Measurements from ENCODE around the gene PCID2. TPM values are rescaled to one million over a fixed set of nuclear protein-coding genes. Genes with fewer than 3 reads are reported as not detected.

Gene PCID2
- total RNA-seq, 1 donor from 2014 or later: 59.7 TPM

DNA sequence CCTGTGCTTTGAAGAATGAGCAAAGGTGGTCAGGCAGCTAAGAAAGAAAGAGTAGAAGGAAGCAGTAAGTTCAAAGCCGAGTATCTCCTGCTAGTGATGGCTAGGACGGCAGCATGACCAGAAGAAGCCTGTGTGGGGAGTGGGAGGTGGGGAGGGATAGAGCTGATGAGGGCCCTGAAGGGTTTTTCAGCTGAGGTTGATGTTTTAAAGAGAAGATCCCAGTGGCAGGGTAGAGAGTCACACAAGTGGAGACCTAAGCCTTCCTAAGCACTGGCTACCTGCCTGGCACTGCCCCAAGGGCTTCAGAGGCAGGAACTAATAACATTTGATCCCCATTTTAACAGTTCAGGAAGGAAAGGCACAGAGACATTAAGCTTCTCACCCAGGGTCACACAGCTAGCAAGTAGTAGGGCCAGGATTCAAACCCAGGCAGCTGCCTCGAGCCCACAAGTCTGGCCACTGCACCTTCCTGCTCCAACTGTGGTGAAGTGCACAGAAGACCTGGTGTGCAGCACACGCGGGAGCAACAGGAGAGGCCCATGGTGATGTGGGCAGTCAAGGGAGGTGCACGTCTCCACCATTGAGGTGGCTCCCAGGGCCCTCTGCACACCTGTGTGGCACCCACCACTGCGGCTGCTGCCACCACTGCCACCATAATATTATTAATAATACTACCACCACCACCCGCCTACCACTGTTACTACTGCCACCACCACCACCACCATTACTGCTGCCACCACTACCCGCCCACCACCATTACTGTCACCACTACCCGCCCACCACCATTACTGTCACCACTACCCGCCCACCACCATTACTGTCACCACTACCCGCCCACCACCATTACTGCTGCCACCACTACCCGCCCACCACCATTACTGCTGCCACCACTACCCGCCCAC is 23.1 kb upstream of the PCID2 start:
- no peaks in the 10 kb centered on the region for H3K4me1 Mint-ChIP-seq (ENCODE audit: unreplicated experiment)
- DNase-seq (ENCODE audit: extremely low spot score, unreplicated experiment): no peak
- H3K9me3 Mint-ChIP-seq: no peaks in the 10 kb centered on the region
- H3K27ac Mint-ChIP-seq: peak overlapping the region; percentile 23
- TF ChIP-seq, protein P1, sequence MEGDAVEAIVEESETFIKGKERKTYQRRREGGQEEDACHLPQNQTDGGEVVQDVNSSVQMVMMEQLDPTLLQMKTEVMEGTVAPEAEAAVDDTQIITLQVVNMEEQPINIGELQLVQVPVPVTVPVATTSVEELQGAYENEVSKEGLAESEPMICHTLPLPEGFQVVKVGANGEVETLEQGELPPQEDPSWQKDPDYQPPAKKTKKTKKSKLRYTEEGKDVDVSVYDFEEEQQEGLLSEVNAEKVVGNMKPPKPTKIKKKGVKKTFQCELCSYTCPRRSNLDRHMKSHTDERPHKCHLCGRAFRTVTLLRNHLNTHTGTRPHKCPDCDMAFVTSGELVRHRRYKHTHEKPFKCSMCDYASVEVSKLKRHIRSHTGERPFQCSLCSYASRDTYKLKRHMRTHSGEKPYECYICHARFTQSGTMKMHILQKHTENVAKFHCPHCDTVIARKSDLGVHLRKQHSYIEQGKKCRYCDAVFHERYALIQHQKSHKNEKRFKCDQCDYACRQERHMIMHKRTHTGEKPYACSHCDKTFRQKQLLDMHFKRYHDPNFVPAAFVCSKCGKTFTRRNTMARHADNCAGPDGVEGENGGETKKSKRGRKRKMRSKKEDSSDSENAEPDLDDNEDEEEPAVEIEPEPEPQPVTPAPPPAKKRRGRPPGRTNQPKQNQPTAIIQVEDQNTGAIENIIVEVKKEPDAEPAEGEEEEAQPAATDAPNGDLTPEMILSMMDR (conservative IDR thresholded peaks at IDR 0.05): no peak
- H3K36me3 Mint-ChIP-seq: peaks cover 27% of the 10 kb centered on the region
- no peak overlapping the region for H3K4me3 Mint-ChIP-seq
- no peaks in the 10 kb centered on the region for H3K27me3 Mint-ChIP-seq

DNA sequence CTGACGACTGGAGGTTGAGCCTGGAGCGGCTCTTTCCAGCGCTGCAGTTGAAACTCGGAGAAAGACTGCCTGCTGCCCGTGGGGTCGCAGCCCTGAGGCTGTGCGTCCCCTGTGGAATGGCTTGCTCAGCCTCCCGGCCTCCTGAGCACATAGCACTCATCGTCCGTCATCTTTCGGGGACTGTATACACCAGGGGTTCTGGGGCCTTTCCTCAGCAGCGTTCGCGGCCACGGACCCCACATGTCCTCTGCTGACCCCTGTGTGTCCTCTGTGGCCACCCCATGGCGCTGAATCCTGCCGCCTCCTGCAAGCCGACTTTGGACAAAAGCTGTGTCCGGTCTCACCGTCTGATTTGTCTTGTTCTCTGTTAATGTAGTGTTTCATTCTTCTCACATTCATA is 21.3 kb upstream of the PCID2 start:
- no peak overlapping the region for H3K27ac Mint-ChIP-seq
- H3K9me3 Mint-ChIP-seq: no peaks in the 10 kb centered on the region
- H3K36me3 Mint-ChIP-seq: peaks cover 29% of the 10 kb centered on the region
- H3K4me1 Mint-ChIP-seq (ENCODE audit: unreplicated experiment): no peaks in the 10 kb centered on the region
- no peak overlapping the region for H3K4me3 Mint-ChIP-seq
- TF ChIP-seq, protein P1 (conservative IDR thresholded peaks at IDR 0.05): no peak
- DNase-seq (ENCODE audit: extremely low spot score, unreplicated experiment): no peak
- no peaks in the 10 kb centered on the region for H3K27me3 Mint-ChIP-seq

DNA sequence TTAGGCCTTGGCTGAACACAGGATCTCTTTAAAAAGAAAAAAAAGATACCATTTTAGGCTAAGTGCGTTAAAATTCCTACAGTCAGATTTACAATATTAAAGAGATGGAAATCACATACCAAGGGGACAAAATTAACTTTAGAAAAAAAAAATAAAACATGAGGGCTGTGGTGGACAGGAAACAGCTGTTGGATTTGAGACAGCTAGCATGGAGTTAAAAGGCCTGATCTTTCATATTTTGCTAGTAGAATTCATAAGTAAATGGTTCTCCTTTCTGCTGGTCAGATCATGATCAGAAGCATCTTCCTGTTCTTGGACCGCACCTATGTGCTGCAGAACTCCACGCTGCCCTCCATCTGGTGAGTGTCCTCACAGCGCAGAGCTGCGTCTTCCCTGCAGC is 20.7 kb upstream of the PCID2 start:
- TF ChIP-seq, protein P1 (conservative IDR thresholded peaks at IDR 0.05): no peak
- no peak for DNase-seq (ENCODE audit: extremely low spot score, unreplicated experiment)
- Mint-ChIP-seq H3K36me3 (peaks cover 32% of the 10 kb centered on the region), H3K27me3 (no peaks in the 10 kb centered on the region), H3K27ac (no peak overlapping the region), H3K4me1 (ENCODE audit: unreplicated experiment) (peaks cover 4% of the 10 kb centered on the region), H3K4me3 (no peak overlapping the region), H3K9me3 (no peaks in the 10 kb centered on the region)

DNA sequence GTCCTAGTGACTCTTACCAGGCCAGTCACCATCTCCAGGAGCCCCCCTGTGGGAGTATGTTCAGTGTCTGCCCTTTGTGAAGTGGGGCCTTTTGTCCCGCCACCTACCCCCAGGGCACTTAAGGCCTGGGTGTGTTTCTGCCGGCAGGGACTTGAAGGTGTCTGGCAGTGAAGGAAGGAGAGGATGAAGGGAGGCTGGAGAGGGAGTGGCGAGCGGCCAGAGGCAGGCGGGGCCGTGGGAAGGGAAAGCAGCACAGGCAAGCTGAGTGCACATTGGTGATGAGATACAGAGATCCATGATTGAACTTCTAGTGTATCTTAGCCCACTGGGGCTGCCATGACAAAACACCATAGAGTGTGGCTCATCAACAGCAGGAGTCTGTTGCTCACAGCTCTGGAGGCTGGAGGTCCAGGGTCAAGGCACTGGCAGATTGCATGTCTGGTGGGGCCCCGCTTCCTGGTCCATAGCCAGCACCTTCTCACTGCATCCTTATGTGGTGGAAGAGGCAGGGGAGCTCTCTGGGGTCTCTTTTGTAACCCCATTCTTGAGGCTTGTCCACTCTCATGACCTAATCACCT is 18.5 kb upstream of the PCID2 start:
- Mint-ChIP-seq H3K36me3 (peaks cover 33% of the 10 kb centered on the region), H3K27ac (no peak overlapping the region)

DNA sequence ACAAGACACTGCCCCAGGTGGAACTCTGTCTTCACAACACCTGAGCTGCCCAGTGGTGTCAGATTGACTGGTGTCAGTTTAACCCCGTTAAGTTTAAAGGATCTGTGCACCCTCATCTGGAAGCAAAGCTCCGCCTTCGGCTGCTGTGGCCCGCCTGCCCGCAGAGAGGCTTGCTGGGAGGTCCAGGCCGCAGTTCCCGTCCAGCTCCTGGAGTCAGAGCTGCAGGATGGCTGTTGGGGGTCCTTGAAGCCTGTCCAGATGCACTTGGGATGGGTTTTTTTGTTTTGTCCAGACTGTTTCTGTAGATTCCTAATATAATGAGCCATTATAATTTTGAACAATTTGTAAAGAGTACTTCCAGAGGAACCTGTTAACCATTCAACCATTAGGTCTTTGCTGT is 17.0 kb upstream of the PCID2 start:
- Mint-ChIP-seq H3K4me1 (ENCODE audit: unreplicated experiment) (peaks cover 4% of the 10 kb centered on the region), H3K36me3 (peaks cover 31% of the 10 kb centered on the region), H3K27ac (no peak overlapping the region), H3K9me3 (no peaks in the 10 kb centered on the region), H3K4me3 (no peak overlapping the region), H3K27me3 (no peaks in the 10 kb centered on the region)
- TF ChIP-seq, protein P1 (conservative IDR thresholded peaks at IDR 0.05): no peak
- DNase-seq (ENCODE audit: extremely low spot score, unreplicated experiment): no peak

More for the DNA sequence above, 18.5 kb upstream of the PCID2 start:
- Mint-ChIP-seq H3K27me3 (no peaks in the 10 kb centered on the region), H3K4me1 (ENCODE audit: unreplicated experiment) (peaks cover 4% of the 10 kb centered on the region), H3K4me3 (no peak overlapping the region), H3K9me3 (no peaks in the 10 kb centered on the region)
- no peak for DNase-seq (ENCODE audit: extremely low spot score, unreplicated experiment)
- TF ChIP-seq, protein P1 (conservative IDR thresholded peaks at IDR 0.05): no peak

Measured in type B pancreatic cell (in vitro differentiated cells).